A172 (cell line): ENCODE data around the gene DOCK10. TPM values are rescaled to one million over a fixed set of nuclear protein-coding genes. Genes with fewer than 3 reads are reported as not detected.
"Not testable (repeated sequence)": the region's sequence is repeated elsewhere in the genome, so short reads cannot be mapped to it uniquely, and the experiment has no call there.

Source experiments
- DNase-seq: peaks from one replicate; pipeline ENCODE4 v3.0.0-alpha.2; 2015; ENCODE audit warnings: low spot score
- total RNA-seq: library from RNA; depleted of rRNA; stranded (reverse); fragments of >200 nt; shearing (Covaris generic); gene quantifications from 2 replicates; pipeline ENCODE4 v1.2.3, GENCODE V29; 2014

DOCK10 gene
- total RNA-seq, 1 experiment from 2014 or later: 37.5 TPM

DNA sequence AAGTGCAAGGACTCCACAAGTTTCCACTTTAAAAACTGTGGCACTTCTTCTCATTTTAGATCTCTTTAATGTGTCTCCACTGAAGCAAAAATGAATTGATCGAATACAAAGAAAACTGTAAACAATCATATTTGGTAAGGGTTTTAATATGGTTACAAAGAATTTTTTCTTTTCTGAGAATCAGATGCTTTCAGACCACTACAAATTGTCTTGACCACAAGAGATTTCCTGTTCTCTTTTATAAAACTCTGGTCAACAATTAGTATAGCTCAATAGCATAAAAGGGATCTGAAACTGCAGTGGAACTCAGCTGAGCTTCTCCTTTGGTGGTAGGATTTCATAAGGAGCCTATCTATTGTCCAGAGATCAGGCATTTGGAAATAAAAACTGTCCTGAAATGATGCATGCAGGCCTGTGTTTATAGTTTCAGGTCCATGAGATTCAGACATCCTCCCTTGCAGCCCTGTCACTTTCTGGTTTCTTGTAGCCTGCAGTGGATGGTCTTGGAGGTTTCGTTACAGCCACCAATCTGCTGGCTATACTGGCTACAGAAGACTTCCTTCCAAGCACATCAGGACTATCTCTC lies 120.0 kb downstream of the DOCK10 start:
- DNase-seq: no peak

DNA sequence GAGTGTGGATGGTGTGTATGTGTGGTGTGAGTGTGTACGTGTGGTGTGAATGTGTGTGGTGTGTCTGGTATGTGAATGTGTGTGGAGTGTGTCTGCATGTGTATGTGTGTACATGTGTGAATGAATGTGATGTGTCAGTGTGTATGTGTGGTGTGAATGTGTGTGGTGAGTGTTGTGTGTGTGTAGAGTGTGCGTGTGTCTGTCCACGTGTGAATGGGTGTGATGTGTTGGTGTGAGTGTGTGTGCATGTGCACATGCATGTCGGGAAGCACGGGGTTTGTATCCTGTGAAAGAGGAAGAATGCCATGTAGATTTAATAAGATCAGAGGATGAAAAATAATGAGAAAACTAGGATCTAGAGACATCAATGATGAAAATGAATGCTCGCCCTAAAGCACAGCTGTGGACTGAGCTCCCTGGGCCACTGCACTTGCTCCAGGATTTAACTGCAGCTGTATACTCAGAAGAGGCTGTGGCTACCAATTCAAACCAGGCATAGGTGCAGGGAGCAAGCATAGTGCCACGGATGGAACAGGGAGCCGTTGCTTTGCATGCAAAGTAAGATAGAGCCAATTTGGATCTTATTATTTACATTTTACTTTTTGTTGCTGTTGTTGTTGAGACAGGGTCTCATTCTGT lies 122.7 kb downstream of the DOCK10 start:
- DNase-seq: no peak

DNA sequence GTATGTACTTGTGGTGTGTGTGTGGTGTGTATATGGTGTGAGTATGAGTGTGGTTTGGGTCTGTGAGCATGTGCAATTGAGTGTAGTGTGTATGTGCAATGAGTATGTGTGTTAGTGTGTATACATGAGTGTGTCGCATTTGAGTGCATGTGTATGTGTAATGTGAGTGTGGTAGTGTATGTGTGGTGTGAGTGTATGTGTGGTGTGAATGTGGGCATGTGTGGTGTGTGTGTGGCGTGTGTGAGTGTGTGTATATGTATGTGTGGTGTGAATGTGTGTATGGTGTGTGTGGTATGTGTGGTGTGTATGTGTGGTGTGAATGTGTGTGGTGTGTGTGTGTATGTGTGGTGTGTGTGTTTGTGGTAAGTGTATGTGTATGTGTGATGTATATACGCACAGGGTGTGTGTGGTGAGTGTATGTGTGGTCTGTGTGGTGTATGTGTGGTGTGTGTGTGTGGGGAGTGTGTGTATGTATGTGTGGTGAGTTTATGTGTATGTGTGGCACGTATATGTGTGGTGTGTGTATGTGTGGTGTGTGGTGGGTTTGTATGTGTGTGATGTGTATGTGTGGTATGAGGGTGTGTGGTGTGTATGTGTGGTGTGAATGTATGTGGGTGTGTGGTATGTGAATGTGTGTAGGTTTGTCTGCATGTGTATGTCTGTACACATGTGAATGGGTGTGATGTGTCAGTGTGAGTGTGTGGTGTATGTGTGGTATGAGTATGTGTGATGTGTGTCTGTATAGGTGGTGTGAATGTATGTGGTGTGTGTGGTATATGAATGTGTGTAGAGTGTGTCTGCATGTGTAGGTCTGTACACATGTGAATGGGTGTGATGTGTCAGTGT lies 123.4 kb downstream of the DOCK10 start:
- DNase-seq: no peak

DNA sequence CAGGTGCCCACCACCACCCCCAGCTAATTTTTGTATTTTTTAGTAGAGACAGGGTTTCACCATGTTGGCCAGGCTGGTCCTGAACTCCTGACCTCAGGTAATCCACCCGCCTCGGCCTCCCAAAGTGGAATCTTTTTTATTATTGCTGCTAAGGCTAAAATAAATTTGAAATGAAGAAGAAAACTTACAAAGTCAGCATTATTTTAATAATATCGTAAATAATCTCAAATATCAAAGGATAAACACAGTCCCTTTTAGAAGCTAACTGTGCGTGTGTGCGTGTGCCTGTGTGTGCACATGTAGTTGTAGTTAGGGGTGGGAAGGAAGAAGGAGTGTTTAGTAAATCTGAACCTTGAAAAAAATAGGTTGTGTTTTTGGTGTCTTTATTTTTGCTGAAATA lies 125.0 kb downstream of the DOCK10 start:
- DNase-seq: not testable (repeated sequence)

DNA sequence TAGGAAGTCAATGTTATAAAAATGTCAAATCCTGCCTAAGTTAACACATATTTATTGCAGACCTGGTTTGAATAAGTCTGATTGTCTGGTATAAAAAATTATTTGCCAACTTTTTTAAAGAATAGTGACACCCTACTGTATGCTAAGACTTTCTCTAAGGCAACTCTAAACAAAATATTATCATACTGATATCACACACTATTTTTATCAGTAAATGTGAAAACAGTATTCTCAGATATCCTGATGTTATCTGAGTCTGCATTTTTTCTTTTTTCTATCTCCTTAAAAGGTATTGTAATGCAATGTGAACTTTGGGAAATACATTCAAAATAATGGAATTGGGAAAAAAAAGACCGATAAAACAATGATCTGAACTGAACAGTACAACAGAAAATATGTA lies 127.1 kb downstream of the DOCK10 start:
- DNase-seq: no peak

DNA sequence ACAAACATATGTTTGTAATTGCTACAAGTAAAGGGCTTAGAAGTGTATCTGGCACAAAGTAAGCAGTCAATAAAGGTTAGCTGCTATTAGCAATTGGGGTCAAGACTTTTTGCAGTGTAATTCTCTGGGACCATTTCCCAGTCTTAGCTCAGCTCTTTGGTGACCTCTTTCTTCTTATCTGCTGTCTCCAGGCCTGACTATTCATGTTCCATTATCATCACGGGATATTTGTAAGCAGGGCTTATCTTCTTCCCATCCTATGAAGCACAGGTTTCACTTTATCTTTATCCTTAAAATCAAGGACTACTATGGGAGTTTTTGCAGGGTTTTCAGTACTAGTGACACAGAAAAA lies 131.7 kb downstream of the DOCK10 start:
- DNase-seq: no peak

DNA sequence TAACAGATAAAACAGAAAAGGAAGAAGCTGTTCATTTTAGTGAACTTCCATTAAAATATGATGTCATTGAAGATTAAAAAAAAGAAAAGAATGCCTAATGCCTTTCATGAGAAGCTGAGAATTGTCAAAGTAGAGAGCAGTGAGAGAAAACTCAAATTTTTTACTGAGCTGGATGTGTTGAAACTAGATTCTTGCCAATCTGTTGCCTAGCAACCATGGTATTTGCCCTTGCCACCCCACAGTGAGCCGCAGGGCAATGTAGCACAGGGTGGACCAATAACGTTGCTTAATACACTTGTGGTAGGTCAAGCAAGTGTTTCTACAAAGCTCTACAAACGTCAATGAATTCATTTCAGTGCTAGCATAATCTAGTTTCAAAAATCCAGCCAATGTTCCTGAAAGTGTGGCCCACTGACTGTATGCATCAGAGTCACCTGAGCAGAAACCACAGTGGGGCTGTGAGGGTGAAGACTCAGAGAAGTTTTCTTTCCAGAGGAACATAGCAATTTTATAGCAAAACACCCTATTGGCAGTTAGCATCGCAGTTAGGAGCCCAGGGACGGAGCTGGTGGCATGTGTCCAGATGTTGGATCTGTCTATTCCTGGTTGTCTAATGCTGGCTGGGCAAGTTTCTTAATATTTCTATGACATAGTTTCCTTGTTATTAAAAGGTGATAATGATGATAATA lies 132.2 kb downstream of the DOCK10 start:
- DNase-seq: peak; percentile 42

DNA sequence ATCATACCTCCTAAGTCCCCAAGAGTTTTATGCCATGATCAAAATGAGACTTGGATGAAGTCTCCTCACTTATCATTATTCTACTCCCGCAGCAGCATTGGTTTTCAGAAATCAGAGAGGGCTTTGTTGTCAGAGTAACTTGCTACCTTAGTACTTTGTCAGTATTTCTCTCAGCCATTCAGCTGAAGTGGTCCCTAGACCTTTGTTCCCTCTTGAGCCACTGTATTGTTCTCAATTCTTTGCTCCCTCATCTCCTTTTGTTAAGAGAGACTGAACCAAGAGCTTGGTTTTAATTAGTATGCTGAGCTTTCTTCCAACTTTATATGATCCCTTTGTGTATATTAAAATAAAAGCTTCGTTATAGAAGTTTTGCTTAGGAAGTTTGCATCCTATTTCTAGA lies 133.4 kb downstream of the DOCK10 start:
- DNase-seq: no peak

DNA sequence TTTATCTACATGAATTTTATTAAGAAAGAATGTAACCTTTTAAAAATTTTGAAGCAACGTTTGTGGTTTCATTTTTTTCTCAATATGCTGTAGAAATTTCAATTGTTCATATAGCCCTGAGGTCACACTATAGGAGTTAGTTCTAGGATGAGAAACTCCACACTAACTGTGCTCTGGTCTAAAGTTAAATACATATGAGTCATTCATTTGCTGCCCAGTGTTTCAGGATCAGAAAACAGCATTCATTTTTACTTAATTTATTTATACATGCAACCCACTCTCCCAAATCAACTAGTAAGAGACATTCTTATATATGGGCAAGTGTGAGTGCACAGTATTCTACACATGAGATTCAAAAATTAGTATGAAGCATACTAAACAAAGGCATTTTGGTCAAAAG lies 137.9 kb downstream of the DOCK10 start:
- DNase-seq: no peak

DNA sequence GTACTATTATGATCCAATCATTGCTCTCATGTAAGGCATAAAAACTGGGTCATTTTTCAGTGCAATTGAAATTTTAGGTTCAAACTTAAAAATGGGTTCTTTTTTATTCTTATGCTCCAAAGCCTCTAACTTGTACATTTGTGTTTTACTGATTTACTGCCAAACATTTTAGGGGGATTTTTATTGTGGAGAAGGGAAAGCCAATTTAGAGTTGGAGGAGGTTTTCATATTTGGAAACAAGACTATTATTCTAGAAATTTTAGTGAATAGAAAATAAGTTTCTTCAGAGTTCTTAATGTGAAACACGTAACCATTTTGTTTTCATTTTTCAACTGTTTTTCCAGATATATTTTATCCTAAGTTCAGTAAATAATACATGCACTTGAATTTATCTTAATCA lies 138.6 kb downstream of the DOCK10 start:
- no peak for DNase-seq

DNA sequence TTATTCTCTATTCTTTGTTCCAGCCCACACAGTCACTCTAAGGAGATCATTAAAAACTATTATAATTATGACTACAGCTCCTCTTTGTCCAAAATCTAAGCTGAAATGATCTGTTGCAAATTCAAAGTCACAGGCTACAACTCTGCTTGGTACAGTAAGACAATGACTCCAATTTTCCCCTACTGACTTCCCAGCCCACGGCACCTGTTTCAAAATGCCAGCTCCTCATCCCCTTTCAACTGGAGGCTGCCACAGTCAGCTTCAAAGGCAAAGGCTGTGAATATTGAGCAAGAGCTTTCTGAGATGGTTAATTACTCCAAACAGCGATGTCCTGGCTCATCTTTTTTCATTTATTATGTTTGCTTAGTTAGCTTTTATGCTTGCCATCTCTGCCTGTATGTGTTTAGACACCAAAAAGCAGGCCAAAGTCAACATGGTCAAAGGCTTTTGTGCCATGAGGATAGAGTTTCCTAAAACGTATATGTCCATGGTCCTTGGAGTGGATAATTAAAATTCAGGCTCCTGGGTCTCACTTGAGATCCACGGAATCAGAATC lies 141.1 kb downstream of the DOCK10 start:
- DNase-seq: no peak

DNA sequence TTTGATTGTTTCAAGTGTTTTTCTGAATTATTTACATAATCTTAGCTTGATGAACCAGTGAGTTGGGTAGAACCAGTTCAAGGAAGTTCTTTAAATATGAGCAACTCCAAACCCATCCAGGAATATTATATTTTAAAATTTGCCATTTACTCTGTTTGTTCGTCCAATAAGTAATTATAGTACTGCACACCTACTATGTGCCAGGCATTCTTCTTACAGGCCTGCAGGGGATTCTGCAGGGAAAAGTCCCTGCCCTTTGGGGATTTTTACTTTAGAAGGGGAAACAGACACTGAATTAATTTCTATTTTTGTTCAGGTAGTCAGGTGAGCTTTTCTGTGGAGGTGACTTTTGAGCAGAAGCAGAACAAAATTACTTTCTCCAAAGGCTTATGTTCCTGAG lies 146.9 kb downstream of the DOCK10 start:
- DNase-seq: no peak

DNA sequence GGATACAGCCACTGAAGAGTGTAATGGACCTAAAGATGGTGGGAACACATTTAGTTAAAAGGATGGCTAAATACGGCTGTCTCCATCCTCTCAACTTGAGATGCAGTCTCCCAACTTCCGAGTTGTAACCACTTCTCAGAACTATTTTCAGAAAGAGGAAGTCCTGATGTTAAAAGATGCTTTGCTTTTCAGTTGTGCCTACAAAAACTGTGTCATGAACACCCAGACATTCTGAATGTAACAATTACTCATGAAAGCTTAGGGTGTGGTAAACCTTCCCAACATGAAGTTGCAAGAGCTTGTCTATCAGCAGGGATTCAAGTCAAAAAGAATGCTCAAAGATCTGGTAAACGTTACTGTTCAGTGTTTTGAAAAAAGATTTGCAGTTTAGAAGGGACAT lies 147.9 kb downstream of the DOCK10 start:
- DNase-seq: no peak

DNA sequence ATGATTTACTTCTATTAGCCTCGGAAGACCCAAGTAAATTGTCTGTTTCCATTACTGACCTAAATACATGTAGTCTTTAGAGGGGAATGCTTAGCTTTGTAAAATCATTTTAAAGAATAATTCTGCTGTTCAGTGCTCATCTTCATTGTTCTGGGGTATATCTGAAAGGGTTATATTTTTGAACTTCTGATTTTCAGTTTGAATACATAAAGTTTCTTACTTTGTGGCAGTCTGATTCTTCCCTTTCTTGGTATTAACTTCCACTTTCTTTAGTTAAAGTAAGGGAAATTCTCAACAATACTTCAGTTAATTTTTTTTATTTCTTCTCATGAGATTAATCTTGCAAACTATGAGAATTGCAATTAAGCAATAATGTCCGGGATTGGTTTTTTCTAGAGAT lies 148.4 kb downstream of the DOCK10 start:
- no peak for DNase-seq

DNA sequence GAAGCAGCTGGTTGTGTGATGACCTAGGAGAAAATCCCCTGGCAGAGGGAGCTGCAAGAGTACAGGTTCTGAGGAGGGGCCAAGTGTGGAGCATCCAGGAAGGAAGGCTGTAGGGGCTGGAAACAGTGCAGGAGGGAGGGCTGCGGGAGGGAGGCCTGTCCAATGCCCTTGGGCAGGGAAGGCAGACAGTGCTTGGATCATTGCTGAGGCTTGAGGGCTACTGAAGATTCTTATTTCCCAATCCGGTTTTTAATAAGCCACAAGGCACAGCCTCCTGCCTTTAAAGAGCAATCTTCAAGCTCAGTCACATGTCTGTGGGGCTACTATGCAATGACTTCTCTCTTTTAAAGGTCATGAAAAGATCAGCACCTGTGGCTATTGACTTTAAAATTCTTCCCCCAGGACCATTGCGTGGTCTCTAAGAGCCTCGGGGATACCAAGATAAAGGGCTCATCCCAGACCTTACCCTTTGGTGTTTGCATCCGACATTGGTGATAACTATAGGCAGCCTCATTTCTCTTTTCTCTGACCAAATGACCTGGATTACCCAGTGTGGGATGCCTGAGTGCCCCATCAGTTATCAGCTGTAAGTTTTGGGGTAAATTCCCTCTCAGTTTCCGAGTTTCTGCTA lies 149.6 kb downstream of the DOCK10 start:
- DNase-seq: no peak

DNA sequence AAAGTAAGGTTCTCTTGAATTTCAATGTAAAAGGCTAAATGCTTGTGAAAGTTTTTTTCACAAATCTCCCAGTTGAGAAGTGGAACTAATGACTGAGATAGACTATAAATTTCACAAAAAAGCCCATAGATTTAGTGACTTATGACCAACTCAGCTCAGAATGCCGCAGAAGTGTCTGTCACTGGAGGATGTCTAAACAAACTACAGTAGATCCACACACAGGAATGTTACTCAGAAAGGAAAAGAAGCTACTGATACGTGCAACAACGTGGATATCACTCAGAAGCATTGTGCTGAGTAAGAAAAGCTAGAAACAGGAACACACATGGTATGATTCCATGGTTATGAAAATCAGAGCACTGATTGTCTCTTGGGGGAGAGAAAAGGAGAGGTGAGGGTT lies 151.9 kb downstream of the DOCK10 start:
- no peak for DNase-seq

DNA sequence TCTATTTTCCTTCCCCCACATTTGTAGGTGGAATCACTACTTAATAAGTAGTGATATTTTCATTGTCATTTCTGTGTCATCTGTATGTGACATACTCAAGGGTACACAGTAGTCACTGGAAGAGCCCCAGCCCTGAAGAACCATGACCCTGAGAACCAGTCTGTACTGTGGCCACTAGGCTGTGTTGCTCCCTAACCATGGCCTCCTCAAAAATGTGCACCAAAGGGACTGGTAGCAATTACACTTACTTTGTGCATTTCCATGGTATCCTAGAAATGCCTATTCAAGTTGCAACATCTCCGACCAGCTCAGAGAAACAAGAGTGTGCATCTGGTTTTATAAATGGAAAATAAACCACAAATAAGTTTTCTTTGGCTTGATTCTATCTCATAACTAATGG lies 155.1 kb downstream of the DOCK10 start:
- no peak for DNase-seq

DNA sequence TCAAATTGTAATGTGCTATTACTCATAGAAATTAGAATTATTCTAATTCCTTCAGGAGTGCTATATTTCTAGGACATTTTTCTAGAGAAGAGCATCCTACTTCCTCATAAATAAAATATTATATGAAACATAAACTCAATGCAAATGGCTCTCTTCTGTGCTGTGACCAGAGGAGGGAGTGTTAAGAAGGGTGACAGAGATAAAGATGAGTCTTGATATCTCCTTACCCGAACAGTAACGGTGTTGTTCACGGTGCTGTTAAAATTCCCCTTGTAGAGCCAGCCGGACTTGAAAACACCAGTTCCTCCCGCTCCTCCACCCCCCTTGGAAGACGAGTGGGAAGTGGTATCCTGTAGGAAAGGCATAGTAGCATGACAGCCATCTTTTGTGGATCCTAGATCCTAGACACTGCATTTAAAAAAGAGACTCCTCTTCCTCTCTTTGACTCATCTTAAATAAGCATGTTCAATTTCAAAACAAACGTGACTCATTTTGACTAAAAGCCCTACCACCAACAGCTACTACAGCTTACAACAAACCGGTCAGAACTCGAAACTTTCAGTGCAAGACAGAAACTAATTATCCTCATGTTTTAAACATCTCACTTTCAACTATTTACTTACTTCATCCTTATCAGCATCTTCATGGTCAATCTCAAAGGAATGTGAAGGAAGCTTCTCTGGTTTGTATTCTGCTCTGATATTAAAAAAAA lies 156.3 kb downstream of the DOCK10 start:
- DNase-seq: peak; percentile 79

DNA sequence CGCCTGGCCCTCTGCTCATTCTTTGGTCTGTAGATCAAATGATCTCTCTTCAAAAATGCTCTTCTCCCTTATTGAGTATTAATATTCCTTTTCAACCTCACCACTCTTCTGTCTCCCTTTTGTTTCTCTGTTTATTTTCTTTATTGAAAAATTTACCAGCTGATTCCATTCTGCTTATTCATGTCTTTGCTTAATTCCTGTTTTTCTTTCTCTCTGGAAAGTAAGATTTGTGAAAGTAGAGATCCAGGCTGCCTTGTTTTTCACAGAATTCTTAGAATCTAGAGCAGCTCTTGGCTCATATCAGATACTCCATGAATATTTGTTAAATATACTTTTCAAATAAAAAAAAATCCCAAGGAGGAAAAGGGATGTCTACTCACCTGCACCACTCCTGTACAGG lies 157.0 kb downstream of the DOCK10 start:
- no peak for DNase-seq

DNA sequence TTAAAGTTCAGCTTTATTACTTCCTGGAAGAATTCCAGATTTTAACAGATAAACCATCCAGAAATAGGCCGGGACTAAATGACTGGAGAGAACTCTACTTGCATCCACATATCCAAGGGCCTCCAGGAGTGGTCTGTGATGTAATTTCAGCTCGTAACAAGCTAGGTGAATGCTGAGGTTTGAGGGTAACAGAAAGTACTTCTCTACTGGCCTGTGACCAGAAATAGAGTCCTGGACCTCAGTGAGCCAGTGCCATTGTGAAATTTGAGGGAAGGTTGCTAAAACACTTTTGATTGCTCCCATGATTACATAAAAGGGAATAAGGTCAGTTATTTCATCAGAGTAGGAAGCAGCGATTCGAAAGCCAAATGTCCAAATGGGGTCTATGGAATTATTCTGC lies 158.1 kb downstream of the DOCK10 start:
- no peak for DNase-seq

DNA sequence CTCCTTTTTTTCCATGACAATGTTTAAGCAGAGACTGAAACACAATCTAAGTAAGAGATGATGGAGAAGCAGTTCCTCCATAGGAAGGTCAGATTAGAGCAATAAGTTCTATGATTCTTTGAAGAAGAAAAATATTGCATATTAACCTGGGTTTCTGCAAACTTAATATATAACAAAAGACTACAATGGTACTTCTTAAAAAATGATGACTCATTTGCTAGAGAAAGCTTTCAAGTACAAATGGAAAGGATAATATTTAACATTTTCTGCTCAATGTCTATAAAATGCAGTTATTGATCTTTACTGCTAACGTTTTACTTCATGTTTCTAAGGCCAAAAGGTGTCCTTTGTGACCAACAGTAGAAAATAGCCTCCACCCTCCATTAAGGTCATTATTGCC lies 158.6 kb downstream of the DOCK10 start:
- DNase-seq: no peak
